ENCODE measurements around the gene RRAS2. TPM values are rescaled to one million over a fixed set of nuclear protein-coding genes. Genes with fewer than 3 reads are reported as not detected.

RRAS2 gene
- total and polyA plus RNA-seq, 9 of the 15 experiments (the other 6 are each of a cell fraction or from before 2014, with no cell fraction given), result 9.4 to 47.5 (median 37.6) TPM

GRCh38 chr11:14234446-14234845 is 124.5 kb downstream of the RRAS2 start:
- FAIRE-seq (no peak), DNase-seq (ENCODE audit: extremely low read depth in 1 of 4, low spot score in 3 of 4) (no peak), ATAC-seq (no peak)
- no peaks in the 10 kb centered on the region for H3K9me1 ChIP-seq (ENCODE audit: control insufficient read depth, insufficient read depth, low read length)
- H3K4me2 ChIP-seq (ENCODE audit: insufficient read depth, low read length), result no peak overlapping the region
- H3K79me2 ChIP-seq (ENCODE audit: control insufficient read depth, insufficient read depth, low read length), result no peaks in the 10 kb centered on the region
- no peaks in the 10 kb centered on the region for H4K20me1 ChIP-seq (replicated peaks; ENCODE audit: control insufficient read depth, insufficient read depth, low read length)
- no peaks in the 10 kb centered on the region for H3K36me3 ChIP-seq (ENCODE audit: control insufficient read depth, insufficient read depth, low read length)
- H3K27ac ChIP-seq (ENCODE audit: extremely low read depth, low read depth, low read length), result no peak overlapping the region
- in situ Hi-C loops (cut with MboI) (no loop called here), intact Hi-C loops (cut with micrococcal nuclease) (no loop called here)
- POLR2A ChIA-PET, result interaction anchor here (0.8 kb wide), 1 partner anchor 17 kb away, joined by 3 read pairs; no protein-coding TSS in a partner anchor
- H2AFZ ChIP-seq (ENCODE audit: low read depth, low read length), result no peak overlapping the region
- TF ChIP-seq HNRNPK (IDR thresholded peaks at IDR 0.05; ENCODE audit: low read depth, low read length, poor library complexity, severe bottlenecking), result no peak
- no peak for TF ChIP-seq KLF10 (CRISPR knock-in tag; IDR thresholded peaks at IDR 0.05)
- TF ChIP-seq EZH2 (IDR thresholded peaks at IDR 0.05; ENCODE audit: borderline replicate concordance, low read depth, low read length), result no peak
- TF ChIP-seq SNIP1 (IDR thresholded peaks at IDR 0.05; ENCODE audit: low read depth), result no peak
- TF ChIP-seq ELF4 (CRISPR knock-in tag; IDR thresholded peaks at IDR 0.05), result no peak
- TF ChIP-seq EP300 (IDR thresholded peaks at IDR 0.05; ENCODE audit: low read length), result no peak
- TF ChIP-seq EWSR1 (IDR thresholded peaks at IDR 0.05; ENCODE audit: borderline replicate concordance, low read depth, partially characterized antibody), result no peak
- no peak for TF ChIP-seq HDGF (IDR thresholded peaks at IDR 0.05)
- CTCF ChIA-PET (ENCODE audit: low intra/inter-chr PET ratio), result no interaction called here
- no peak overlapping the region for H3K4me3 ChIP-seq
- H3K9ac ChIP-seq (ENCODE audit: insufficient read depth in 1 of 2, low read depth in 2 of 2, low read length in 2 of 2), result no peak overlapping the region
- WGBS (ENCODE audit: insufficient coverage, low coverage, missing lambda C conversion rate), result 1% methylated on average over 6 of the region's 6 CpGs
- BruUV-seq (replicated peaks), result no TSS peak
- no peaks in the 10 kb centered on the region for H3K9me3 ChIP-seq (replicated peaks; ENCODE audit: control insufficient read depth, insufficient read depth, low read depth, low read length)
- H3K4me1 ChIP-seq (replicated peaks in 1 of 2; ENCODE audit: control insufficient read depth in 2 of 2, insufficient read depth in 2 of 2, low read length in 2 of 2), result no peaks in the 10 kb centered on the region
- H3K27me3 ChIP-seq (ENCODE audit: control insufficient read depth in 2 of 2, insufficient read depth in 2 of 2, low read length in 2 of 2), result peaks cover 9 to 47% of the 10 kb centered on the region in 2 experiments; a peak in 4 of 5 replicates
